Muscle layer of colon (tissue), 2 donors: Measurements from ENCODE around the gene LYPD6B.

Experiments
- H3K27ac ChIP-seq: one replicate; pipeline ENCODE4 v1.7.0; 2013; ENCODE audit warnings: low read depth, mild to moderate bottlenecking, low read length, moderate library complexity
- H3K27me3 ChIP-seq, 2 donors: one replicate each; pipeline ENCODE4 v1.7.0; 2013; ENCODE audit warnings: low read length in 2 of 2, mild to moderate bottlenecking in 2 of 2; ENCODE audit not compliant: insufficient read depth in 2 of 2, control insufficient read depth in 1 of 2
- H3K36me3 ChIP-seq: one replicate; pipeline ENCODE4 v1.7.0; 2013; ENCODE audit warnings: mild to moderate bottlenecking, low read length; ENCODE audit not compliant: insufficient read depth
- H3K4me1 ChIP-seq: one replicate; pipeline ENCODE4 v1.7.0; 2013; ENCODE audit warnings: mild to moderate bottlenecking, low read length; ENCODE audit not compliant: insufficient read depth
- H3K4me3 ChIP-seq, 2 donors: one replicate each; pipeline ENCODE4 v1.7.0; 2013; ENCODE audit warnings: low read length in 2 of 2, low read depth in 1 of 2, mild to moderate bottlenecking in 1 of 2, moderate library complexity in 1 of 2
- H3K9ac ChIP-seq: one replicate; pipeline ENCODE4 v1.7.0; 2013; ENCODE audit warnings: low read length
- H3K9me3 ChIP-seq: one replicate; pipeline ENCODE4 v1.7.0; 2013; ENCODE audit warnings: mild to moderate bottlenecking, low read length
- donor health status: abdominal sarcoma.
- donor health status: Adenocarcinoma of cecum.

Gene LYPD6B

DNA sequence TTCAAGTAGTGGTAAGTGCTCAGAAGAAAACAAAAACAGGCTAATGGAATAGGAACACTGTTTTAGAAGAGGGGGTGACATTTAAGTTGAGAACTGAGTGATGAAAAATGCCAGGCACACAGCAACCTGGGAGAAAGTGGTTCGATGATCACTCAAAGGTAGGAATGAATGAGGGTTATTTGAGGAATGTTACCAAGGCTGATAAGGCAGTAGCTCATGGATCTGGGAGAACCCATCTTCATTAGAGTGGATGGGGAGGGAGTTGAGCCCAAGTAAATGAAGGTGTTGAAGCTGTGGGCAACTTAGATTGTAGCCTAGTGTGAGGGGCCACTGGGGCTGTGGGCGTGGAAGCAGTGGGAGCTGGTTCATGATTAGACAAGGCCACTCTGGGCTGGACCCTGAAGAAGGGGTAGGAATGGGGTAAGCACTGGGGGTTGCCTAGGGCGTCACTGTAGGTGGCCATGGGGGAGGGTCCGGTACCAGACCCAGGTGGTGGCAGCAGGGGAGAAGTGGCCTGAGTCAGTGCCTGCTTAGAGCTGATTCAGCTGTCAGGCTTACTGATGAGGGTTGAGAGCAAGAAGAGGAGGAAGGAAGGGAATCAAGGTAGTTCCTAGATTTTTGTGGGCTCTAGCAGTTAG, 22.5 kb upstream of the LYPD6B start:
- no peak overlapping the region for H3K27ac ChIP-seq
- H3K4me1 ChIP-seq: no peaks in the 10 kb centered on the region
- H3K4me3 ChIP-seq: no peak overlapping the region
- no peaks in the 10 kb centered on the region for H3K36me3 ChIP-seq
- peaks cover 0 to 3% of the 10 kb centered on the region in 2 donors for H3K27me3 ChIP-seq
- H3K9me3 ChIP-seq: no peaks in the 10 kb centered on the region
- no peak overlapping the region for H3K9ac ChIP-seq

DNA sequence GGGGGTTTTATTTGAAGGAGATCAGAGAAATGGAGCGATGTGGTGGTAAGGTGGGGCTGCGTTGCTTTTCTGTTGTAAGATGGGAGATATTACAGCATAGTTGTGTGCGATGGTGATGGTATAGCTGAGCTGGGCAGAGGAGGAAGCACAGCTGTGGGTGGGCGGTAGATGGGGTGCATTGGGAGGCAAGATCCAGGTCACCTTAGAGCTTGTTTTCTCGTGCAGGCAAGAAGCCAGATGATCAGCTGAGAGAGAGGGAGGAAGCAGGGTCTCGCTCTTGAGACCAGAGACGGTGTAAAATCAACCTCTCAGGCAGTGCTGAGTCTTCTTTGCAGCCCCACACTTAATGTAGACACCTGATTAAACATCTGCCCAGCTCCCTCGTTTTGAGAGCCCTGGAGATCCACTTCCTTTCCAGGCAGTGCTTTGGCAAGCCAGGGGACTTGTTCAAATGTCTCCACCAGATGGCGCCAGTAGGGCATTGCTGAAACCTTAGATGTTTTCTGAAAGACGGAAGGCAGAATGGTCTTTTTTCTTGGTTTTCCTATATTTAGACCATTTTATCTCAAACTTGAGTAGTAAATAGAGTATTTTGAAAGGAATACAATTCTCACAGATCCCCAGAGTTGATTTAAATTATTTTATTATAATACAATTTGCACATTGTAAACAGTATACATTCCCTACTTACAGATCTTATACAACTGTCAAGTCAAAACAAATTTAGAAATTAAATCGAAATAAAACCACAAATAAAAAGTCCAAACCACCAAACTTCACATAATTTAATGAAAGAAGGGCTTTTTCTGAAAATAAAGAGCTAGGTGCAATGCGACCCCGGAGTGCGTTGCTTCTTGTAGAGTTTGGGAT, 21.1 kb upstream of the LYPD6B start:
- Histone ChIP-seq H3K9me3 (no peaks in the 10 kb centered on the region), H3K27ac (no peak overlapping the region), H3K9ac (no peak overlapping the region), H3K27me3 (peaks cover 0 to 3% of the 10 kb centered on the region in 2 donors), H3K4me1 (no peaks in the 10 kb centered on the region), H3K4me3 (no peak overlapping the region), H3K36me3 (no peaks in the 10 kb centered on the region)

DNA sequence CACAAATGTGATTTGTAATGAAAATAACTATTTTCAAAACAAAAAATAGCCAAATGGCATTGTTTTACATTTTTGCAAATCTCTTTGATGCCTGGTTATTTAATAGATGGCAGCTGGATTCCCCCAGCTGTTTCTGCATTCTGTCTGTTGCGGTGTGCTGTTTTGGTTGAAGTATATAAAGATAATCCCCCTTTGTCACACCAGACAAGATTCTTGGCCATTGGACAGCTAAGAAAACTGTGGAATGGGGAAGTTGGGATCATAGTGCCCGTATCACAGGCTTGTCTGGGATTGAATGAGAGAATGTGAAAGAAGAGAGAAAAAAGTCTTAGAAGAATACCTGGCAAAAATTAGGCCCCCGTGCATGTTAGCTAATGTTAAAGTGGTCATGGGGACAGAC, 19.5 kb upstream of the LYPD6B start:
- no peak overlapping the region for H3K27ac ChIP-seq
- H3K4me1 ChIP-seq: no peaks in the 10 kb centered on the region
- H3K9ac ChIP-seq: no peak overlapping the region
- H3K9me3 ChIP-seq: no peaks in the 10 kb centered on the region
- no peak overlapping the region for H3K4me3 ChIP-seq
- H3K27me3 ChIP-seq: peaks cover 0 to 3% of the 10 kb centered on the region in 2 donors
- no peaks in the 10 kb centered on the region for H3K36me3 ChIP-seq

DNA sequence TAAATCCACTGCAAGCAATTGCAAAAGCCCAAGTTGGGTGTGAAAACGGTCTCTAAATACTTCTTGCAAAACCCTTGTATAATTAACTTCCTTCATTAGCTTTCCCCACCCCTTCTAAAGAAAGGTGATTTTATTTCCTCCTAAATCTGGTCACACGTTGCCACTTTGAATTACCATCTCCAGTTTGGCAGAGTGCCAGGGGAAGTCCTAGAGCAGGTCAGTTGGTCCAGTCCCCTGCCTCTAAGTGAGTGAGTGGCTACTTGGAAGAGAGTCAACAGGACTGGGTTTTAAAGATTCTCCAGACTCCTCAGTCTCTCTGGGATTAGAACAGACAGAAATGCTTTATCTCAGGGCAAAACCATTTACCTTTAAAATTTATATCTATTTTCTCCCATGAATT, 18.7 kb upstream of the LYPD6B start:
- H3K9ac ChIP-seq: no peak overlapping the region
- peaks cover 0 to 3% of the 10 kb centered on the region in 2 donors for H3K27me3 ChIP-seq
- H3K36me3 ChIP-seq: no peaks in the 10 kb centered on the region
- H3K4me3 ChIP-seq: no peak overlapping the region
- no peaks in the 10 kb centered on the region for H3K4me1 ChIP-seq
- no peaks in the 10 kb centered on the region for H3K9me3 ChIP-seq
- H3K27ac ChIP-seq: no peak overlapping the region

DNA sequence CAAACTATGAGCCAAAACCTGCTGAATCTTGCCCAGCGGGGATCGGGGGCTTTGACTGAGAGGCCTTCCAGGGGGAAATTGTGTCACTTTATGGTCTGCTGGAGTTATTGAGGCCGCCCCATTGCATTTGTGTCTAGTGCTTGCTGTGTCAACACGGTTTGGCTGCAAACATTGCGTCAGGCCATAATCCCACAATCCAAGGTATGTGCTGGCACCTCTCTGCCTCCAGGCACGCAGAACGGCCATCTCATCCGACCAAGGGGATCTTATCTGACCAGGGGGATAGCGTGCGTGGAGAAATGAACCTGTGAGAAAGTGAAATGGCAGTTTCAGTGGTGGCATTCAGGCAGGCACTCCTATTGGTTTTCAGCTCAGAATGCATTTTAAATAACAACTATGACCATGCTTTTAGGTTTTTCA, 18.1 kb upstream of the LYPD6B start:
- Histone ChIP-seq H3K9ac (no peak overlapping the region), H3K9me3 (no peaks in the 10 kb centered on the region), H3K27me3 (peaks cover 0 to 3% of the 10 kb centered on the region in 2 donors), H3K4me3 (no peak overlapping the region), H3K36me3 (no peaks in the 10 kb centered on the region), H3K27ac (no peak overlapping the region), H3K4me1 (no peaks in the 10 kb centered on the region)

DNA sequence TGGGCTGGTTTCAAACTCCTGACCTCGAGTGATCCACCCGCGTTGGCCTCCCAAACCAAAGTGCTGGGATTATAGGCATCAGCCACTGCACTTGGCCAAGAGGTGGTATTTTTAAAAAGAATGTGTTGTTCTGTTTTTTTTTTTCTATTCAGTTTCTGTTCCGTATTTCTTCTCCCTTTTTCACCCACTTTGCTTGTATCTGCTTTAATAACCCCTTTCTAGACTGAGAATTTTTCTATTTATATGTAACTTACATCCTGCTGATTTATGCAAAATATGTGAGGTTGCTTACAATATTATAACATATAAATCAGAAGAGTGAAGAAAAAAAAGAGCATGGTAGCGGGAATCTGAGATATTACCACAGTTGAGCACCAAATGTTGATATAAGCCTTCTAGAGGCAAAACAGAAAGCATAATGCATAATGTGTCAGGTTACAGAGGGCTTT, 17.2 kb upstream of the LYPD6B start:
- Histone ChIP-seq H3K27me3 (peaks cover 0 to 1% of the 10 kb centered on the region in 2 donors), H3K9me3 (no peaks in the 10 kb centered on the region), H3K4me1 (no peaks in the 10 kb centered on the region), H3K36me3 (no peaks in the 10 kb centered on the region), H3K4me3 (no peak overlapping the region), H3K9ac (no peak overlapping the region), H3K27ac (no peak overlapping the region)

DNA sequence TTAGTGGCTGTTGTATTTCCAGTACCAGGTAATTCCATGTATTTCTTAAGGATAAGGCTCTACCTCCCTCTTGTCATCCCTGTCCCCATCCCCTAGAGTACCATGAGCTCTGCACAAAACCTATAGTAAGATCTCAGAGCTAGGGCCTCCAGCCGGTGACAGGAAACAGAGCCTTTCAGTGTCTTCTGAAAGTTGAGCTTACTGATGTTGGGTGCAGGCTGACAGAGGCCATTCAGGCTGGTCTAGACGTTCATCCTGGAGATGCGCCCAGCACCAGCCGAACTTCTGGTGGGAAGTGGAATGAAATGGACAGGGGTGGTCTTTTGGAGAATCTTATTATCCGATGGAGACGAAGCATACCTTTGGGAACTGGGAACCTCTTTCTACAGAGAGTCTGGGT, 16.7 kb upstream of the LYPD6B start:
- H3K9ac ChIP-seq: no peak overlapping the region
- H3K27me3 ChIP-seq: no peaks in the 10 kb centered on the region
- H3K9me3 ChIP-seq: no peaks in the 10 kb centered on the region
- no peaks in the 10 kb centered on the region for H3K4me1 ChIP-seq
- no peaks in the 10 kb centered on the region for H3K36me3 ChIP-seq
- H3K4me3 ChIP-seq: no peak overlapping the region
- no peak overlapping the region for H3K27ac ChIP-seq

DNA sequence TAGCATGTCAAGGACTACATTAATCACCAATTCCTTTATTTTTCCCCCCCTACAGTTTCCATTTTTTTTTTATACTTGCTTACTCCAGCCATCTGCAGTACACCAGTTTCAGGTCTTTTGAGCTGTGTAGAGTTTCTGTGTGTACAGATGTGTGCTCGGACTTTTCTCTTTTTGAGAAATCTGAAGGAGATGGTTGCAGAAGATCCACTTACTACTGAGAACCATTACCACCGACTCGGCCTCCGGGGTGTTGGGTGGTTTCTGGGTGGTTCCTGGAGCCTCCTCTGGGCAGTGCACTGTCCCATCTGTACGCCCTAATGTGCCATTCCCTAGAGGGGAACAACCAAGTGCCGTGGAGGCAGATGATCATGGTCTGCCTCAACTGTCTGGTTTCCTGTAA, 15.4 kb upstream of the LYPD6B start:
- Histone ChIP-seq H3K4me1 (no peaks in the 10 kb centered on the region), H3K27ac (no peak overlapping the region), H3K27me3 (no peaks in the 10 kb centered on the region), H3K9ac (no peak overlapping the region), H3K9me3 (no peaks in the 10 kb centered on the region), H3K36me3 (no peaks in the 10 kb centered on the region), H3K4me3 (no peak overlapping the region)

DNA sequence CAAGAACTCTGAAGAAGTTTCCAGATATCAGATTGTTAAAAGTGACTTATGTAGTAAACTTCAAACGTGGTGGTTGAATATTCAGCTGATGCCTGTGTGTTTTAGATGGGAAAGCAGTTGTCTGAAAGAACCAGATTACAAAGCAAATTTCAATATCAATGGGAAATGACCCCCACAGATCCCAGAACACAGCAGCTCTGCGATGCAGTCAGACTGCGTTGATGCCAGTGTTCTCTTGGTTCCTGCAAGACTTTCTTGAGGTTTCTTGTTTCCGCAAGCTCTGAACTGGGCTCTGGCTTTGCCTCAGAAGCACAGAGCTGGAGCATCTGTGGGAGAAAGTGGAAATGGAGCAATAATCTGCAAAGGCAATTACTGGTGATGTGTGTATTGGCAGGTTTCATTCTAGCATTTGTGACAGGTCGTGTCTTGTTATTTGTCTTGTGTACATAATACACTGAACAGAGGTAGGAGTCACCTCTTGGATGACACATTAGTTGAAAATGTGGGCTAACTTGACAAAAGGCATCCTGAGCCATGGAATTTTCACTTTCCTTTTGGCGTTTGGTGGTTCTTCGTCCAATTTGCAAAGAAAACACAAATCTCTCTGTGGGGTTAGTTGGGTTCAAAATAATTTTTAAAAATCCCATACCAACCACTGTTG, 10.8 kb upstream of the LYPD6B start:
- H3K36me3 ChIP-seq: no peaks in the 10 kb centered on the region
- no peak overlapping the region for H3K9ac ChIP-seq
- no peaks in the 10 kb centered on the region for H3K9me3 ChIP-seq
- H3K4me3 ChIP-seq: no peak overlapping the region
- no peak overlapping the region for H3K27ac ChIP-seq
- no peaks in the 10 kb centered on the region for H3K4me1 ChIP-seq
- no peaks in the 10 kb centered on the region for H3K27me3 ChIP-seq

DNA sequence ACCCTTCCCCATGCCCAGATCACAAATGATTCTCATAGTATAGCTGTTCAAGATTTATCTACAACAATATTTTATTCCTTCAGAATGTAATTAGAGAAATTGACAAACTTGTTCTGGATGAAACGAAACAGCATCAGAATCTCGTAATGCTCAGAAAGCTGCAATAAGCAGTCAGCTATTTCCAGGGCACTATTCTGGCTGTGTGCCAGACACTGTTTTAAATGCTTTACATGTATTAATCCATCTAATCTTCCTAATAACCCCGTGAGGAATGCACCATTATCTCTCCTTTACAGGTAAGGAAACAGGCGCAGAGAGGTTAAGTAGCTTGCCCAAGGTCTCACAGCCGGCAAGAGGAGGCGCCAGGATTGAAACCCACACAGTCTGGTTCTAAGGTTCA, 10.1 kb upstream of the LYPD6B start:
- Histone ChIP-seq H3K9me3 (no peaks in the 10 kb centered on the region), H3K27ac (no peak overlapping the region), H3K4me3 (no peak overlapping the region), H3K4me1 (no peaks in the 10 kb centered on the region), H3K27me3 (no peaks in the 10 kb centered on the region), H3K9ac (no peak overlapping the region), H3K36me3 (no peaks in the 10 kb centered on the region)

DNA sequence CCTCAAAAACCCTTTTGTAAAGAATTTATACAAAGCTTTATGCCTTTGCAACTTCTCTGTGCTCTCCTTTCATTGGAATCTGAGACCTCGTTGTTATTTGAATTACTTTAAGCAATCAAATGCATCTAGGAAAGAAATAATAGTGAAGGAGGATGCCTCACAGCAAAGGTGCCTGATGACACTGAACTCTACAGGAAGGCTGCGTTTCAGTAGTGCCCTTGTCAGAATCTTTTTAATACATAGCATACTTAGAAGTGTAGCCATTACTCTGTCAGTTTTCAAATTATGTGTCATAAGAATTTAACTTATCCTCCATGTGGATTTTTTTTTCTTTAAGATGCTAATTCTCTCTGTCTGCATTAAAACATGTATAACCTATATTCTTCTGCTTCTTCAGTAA, 9.6 kb upstream of the LYPD6B start:
- Histone ChIP-seq H3K36me3 (no peaks in the 10 kb centered on the region), H3K9ac (no peak overlapping the region), H3K27me3 (no peaks in the 10 kb centered on the region), H3K9me3 (no peaks in the 10 kb centered on the region), H3K4me3 (no peak overlapping the region), H3K27ac (no peak overlapping the region), H3K4me1 (no peaks in the 10 kb centered on the region)
